ENCODE results near the gene SYT4. TPM values are rescaled to one million over a fixed set of nuclear protein-coding genes. Genes with fewer than 3 reads are reported as not detected.

The SYT4 gene, protein sequence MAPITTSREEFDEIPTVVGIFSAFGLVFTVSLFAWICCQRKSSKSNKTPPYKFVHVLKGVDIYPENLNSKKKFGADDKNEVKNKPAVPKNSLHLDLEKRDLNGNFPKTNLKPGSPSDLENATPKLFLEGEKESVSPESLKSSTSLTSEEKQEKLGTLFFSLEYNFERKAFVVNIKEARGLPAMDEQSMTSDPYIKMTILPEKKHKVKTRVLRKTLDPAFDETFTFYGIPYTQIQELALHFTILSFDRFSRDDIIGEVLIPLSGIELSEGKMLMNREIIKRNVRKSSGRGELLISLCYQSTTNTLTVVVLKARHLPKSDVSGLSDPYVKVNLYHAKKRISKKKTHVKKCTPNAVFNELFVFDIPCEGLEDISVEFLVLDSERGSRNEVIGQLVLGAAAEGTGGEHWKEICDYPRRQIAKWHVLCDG
- total RNA-seq (under 1 TPM in 1 of 2 donors, not detected in 1; 0.19 TPM), polyA plus RNA-seq (not detected)

DNA sequence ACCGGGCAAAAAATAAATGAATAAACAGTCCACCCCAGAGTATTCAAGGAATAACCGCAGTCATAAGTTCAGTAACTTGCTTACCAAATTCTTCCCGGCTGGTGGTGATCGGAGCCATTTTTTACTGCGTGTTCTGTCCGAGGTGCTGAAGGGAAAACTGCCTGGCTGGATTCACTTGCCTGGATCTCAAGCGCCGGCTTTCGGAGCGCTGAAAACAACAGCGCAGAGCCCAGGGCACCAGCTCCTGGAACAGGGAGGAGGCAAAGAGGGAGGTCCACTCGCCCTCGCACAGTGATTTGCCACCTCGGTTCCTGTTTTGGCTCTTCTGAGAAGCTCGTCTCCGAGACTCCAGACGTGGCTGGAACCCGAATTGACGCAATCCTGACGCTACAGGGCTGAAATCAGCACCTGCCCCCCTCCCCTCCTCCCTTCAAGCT lies at the start of gene SYT4:
Gene SYT4, minus strand, starts transcription at position 327 of the 437 bp plus-strand sequence. Its CDS starts 209 bp downstream, at position 118.
- H3K27ac ChIP-seq (ENCODE audit: low read depth in 1 of 2, low read length in 2 of 2) = no peak within 1 kb of the TSS
- H3K36me3 ChIP-seq (ENCODE audit: control insufficient read depth in 4 of 4, insufficient read depth in 3 of 4, low read depth in 1 of 4, low read length in 3 of 4) = no peaks in the 10 kb centered on the region
- no peak for DNase-seq (ENCODE audit: low spot score)
- H3K4me1 ChIP-seq (ENCODE audit: control insufficient read depth in 4 of 4, insufficient read depth in 4 of 4, low read length in 3 of 4) = peaks cover 0 to 4% (median 2%) of the 10 kb centered on the region in 4 donors
- H3K27me3 ChIP-seq (ENCODE audit: control insufficient read depth in 4 of 4, insufficient read depth in 4 of 4, low read length in 3 of 4) = peaks cover 0 to 8% (median 4%) of the 10 kb centered on the region in 4 donors
- no peak within 1 kb of the TSS for H3K4me3 ChIP-seq (ENCODE audit: low read depth in 1 of 3, low read length in 3 of 3)
- H3K9me3 ChIP-seq (ENCODE audit: control insufficient read depth in 4 of 4, low read length in 3 of 4) = no peaks in the 10 kb centered on the region
- 2% methylated on average over 20 of the region's 20 CpGs for WGBS
- TF ChIP-seq, protein P1, sequence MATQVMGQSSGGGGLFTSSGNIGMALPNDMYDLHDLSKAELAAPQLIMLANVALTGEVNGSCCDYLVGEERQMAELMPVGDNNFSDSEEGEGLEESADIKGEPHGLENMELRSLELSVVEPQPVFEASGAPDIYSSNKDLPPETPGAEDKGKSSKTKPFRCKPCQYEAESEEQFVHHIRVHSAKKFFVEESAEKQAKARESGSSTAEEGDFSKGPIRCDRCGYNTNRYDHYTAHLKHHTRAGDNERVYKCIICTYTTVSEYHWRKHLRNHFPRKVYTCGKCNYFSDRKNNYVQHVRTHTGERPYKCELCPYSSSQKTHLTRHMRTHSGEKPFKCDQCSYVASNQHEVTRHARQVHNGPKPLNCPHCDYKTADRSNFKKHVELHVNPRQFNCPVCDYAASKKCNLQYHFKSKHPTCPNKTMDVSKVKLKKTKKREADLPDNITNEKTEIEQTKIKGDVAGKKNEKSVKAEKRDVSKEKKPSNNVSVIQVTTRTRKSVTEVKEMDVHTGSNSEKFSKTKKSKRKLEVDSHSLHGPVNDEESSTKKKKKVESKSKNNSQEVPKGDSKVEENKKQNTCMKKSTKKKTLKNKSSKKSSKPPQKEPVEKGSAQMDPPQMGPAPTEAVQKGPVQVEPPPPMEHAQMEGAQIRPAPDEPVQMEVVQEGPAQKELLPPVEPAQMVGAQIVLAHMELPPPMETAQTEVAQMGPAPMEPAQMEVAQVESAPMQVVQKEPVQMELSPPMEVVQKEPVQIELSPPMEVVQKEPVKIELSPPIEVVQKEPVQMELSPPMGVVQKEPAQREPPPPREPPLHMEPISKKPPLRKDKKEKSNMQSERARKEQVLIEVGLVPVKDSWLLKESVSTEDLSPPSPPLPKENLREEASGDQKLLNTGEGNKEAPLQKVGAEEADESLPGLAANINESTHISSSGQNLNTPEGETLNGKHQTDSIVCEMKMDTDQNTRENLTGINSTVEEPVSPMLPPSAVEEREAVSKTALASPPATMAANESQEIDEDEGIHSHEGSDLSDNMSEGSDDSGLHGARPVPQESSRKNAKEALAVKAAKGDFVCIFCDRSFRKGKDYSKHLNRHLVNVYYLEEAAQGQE (IDR thresholded peaks at IDR 0.05) = peak; percentile 99
- no peak for TF ChIP-seq FOXA2 (IDR thresholded peaks at IDR 0.05)
- TF ChIP-seq HNF4G (IDR thresholded peaks at IDR 0.05) = no peak
- no peak for TF ChIP-seq JUND (IDR thresholded peaks at IDR 0.05)
- TF ChIP-seq NR2F2 (IDR thresholded peaks at IDR 0.05) = no peak
- TF ChIP-seq, protein P2, sequence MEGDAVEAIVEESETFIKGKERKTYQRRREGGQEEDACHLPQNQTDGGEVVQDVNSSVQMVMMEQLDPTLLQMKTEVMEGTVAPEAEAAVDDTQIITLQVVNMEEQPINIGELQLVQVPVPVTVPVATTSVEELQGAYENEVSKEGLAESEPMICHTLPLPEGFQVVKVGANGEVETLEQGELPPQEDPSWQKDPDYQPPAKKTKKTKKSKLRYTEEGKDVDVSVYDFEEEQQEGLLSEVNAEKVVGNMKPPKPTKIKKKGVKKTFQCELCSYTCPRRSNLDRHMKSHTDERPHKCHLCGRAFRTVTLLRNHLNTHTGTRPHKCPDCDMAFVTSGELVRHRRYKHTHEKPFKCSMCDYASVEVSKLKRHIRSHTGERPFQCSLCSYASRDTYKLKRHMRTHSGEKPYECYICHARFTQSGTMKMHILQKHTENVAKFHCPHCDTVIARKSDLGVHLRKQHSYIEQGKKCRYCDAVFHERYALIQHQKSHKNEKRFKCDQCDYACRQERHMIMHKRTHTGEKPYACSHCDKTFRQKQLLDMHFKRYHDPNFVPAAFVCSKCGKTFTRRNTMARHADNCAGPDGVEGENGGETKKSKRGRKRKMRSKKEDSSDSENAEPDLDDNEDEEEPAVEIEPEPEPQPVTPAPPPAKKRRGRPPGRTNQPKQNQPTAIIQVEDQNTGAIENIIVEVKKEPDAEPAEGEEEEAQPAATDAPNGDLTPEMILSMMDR (IDR thresholded peaks at IDR 0.05; ENCODE audit: low read depth, low read length, missing input control) = no peak
- TF ChIP-seq, protein P3, sequence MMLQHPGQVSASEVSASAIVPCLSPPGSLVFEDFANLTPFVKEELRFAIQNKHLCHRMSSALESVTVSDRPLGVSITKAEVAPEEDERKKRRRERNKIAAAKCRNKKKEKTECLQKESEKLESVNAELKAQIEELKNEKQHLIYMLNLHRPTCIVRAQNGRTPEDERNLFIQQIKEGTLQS (IDR thresholded peaks at IDR 0.05) = no peak
- peak; percentile 52 to 58 for TF ChIP-seq RAD21 (IDR thresholded peaks at IDR 0.05)
- no peak for TF ChIP-seq EGR1 (IDR thresholded peaks at IDR 0.05; ENCODE audit: low read depth in 2 of 2)
- no peak for TF ChIP-seq HNF4A (conservative IDR thresholded peaks at IDR 0.05)
- TF ChIP-seq YY1 (IDR thresholded peaks at IDR 0.05) = peak; percentile 74
- H3K9ac ChIP-seq (ENCODE audit: low read depth in 1 of 2, low read length in 2 of 2) = no peak within 1 kb of the TSS

DNA sequence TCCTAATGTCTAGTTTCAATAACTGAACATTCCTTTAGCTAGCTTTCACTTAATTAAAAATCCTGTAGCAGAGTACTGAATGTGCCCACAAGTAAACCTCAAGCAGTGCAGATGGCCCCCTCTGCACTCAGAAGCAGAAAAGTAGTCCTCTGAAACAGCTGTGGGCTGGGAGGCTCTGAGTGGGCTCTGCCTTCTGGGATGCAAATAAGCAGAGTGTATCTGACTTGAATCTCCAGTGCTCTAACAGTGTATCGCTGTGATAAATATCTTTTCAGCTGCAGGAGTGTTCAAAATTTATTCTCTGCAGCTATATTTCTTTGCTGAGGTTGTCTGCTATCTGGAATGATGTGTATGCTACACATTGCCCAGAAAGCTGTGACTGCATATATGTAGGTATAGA lies 44.8 kb upstream of the SYT4 start:
- H3K9ac ChIP-seq (ENCODE audit: low read depth in 1 of 2, low read length in 2 of 2) = no peak overlapping the region
- H3K36me3 ChIP-seq (ENCODE audit: control insufficient read depth in 4 of 4, insufficient read depth in 3 of 4, low read depth in 1 of 4, low read length in 3 of 4) = no peaks in the 10 kb centered on the region
- DNase-seq (ENCODE audit: low spot score) = no peak
- 89% methylated on average over 1 of the region's 1 CpG for WGBS
- H3K27me3 ChIP-seq (ENCODE audit: control insufficient read depth in 4 of 4, insufficient read depth in 4 of 4, low read length in 3 of 4) = no peaks in the 10 kb centered on the region
- H3K4me1 ChIP-seq (ENCODE audit: control insufficient read depth in 4 of 4, insufficient read depth in 4 of 4, low read length in 3 of 4) = no peaks in the 10 kb centered on the region
- no peak overlapping the region for H3K27ac ChIP-seq (ENCODE audit: low read depth in 1 of 2, low read length in 2 of 2)
- no peaks in the 10 kb centered on the region for H3K9me3 ChIP-seq (ENCODE audit: control insufficient read depth in 4 of 4, low read length in 3 of 4)
- H3K4me3 ChIP-seq (ENCODE audit: low read depth in 1 of 3, low read length in 3 of 3) = no peak overlapping the region
- TF ChIP-seq YY1 (IDR thresholded peaks at IDR 0.05) (no peak), RAD21 (IDR thresholded peaks at IDR 0.05) (no peak), TAF1 (conservative IDR thresholded peaks at IDR 0.05) (no peak), SP1 (IDR thresholded peaks at IDR 0.05) (no peak), EGR1 (IDR thresholded peaks at IDR 0.05; ENCODE audit: low read depth in 2 of 2) (no peak), NR2F2 (IDR thresholded peaks at IDR 0.05) (no peak), RXRA (IDR thresholded peaks at IDR 0.05) (no peak), JUND (IDR thresholded peaks at IDR 0.05) (no peak), FOXA2 (IDR thresholded peaks at IDR 0.05) (no peak), HNF4G (IDR thresholded peaks at IDR 0.05) (no peak), HNF4A (conservative IDR thresholded peaks at IDR 0.05) (no peak), FOXA1 (IDR thresholded peaks at IDR 0.05) (no peak), GABPA (IDR thresholded peaks at IDR 0.05 in 1 of 2, conservative IDR thresholded peaks at IDR 0.05 in 1 of 2) (no peak)
- TF ChIP-seq, protein P3 (IDR thresholded peaks at IDR 0.05) = no peak
- TF ChIP-seq, protein P2 (IDR thresholded peaks at IDR 0.05; ENCODE audit: low read depth, low read length, missing input control) = no peak
- TF ChIP-seq, protein P4, sequence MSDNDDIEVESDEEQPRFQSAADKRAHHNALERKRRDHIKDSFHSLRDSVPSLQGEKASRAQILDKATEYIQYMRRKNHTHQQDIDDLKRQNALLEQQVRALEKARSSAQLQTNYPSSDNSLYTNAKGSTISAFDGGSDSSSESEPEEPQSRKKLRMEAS (IDR thresholded peaks at IDR 0.05) = no peak
- TF ChIP-seq, protein P1 (IDR thresholded peaks at IDR 0.05) = no peak

Data from liver (tissue), 9 donors.